DOHH2 (cell line): ENCODE measurements around the gene MDFIC.

Source experiments
- EZH2phosphoT487 ChIP-seq: fragments of 200-600 bp; sonication (generic); IDR thresholded peaks from 2 replicates; pipeline ENCODE4 v1.6.1; 2017; ENCODE audit warnings: borderline replicate concordance, mild to moderate bottlenecking, antibody characterized with exemption, low read length, moderate library complexity, mixed read lengths
- TF ChIP-seq, protein P1 (sequence below): fragments of 200-600 bp; sonication (generic); IDR thresholded peaks from one replicate; pipeline ENCODE4 v1.5.1; 2014; ENCODE audit warnings: antibody characterized with exemption, mild to moderate bottlenecking, low read depth, low read length; ENCODE audit not compliant: poor library complexity, severe bottlenecking

- TF ChIP-seq, protein P1, sequence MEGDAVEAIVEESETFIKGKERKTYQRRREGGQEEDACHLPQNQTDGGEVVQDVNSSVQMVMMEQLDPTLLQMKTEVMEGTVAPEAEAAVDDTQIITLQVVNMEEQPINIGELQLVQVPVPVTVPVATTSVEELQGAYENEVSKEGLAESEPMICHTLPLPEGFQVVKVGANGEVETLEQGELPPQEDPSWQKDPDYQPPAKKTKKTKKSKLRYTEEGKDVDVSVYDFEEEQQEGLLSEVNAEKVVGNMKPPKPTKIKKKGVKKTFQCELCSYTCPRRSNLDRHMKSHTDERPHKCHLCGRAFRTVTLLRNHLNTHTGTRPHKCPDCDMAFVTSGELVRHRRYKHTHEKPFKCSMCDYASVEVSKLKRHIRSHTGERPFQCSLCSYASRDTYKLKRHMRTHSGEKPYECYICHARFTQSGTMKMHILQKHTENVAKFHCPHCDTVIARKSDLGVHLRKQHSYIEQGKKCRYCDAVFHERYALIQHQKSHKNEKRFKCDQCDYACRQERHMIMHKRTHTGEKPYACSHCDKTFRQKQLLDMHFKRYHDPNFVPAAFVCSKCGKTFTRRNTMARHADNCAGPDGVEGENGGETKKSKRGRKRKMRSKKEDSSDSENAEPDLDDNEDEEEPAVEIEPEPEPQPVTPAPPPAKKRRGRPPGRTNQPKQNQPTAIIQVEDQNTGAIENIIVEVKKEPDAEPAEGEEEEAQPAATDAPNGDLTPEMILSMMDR: no peak
- TF ChIP-seq EZH2phosphoT487: no peak
These were observed 40.5 kb downstream of the MDFIC start for GRCh38 chr7:114962441-114962840.
